PFSK-1 (cell line): ENCODE measurements around the gene CNTNAP2.

ENCODE experiments used
- FOXP2 ChIP-seq: optimal IDR thresholded peaks from 2 replicates; pipeline ENCODE3; 2011; ENCODE audit warnings: borderline replicate concordance, control low read depth, inconsistent platforms; ENCODE audit not compliant: insufficient read depth; ENCODE audit errors: extremely low read length, extremely low read depth
- POLR2AphosphoS5 ChIP-seq: IDR thresholded peaks from 2 replicates; pipeline ENCODE4 v1.6.1; 2012; ENCODE audit warnings: low read depth, mild to moderate bottlenecking, control low read depth, low read length, moderate library complexity
- SIN3A ChIP-seq: IDR thresholded peaks from 2 replicates; pipeline ENCODE4 v1.6.1; 2012; ENCODE audit warnings: mild to moderate bottlenecking, low read length, moderate library complexity, borderline replicate concordance; ENCODE audit not compliant: insufficient read depth
- TAF1 ChIP-seq: IDR thresholded peaks from 2 replicates; pipeline ENCODE4 v1.6.1; 2012; ENCODE audit warnings: low read length, control low read depth, borderline replicate concordance; ENCODE audit not compliant: insufficient read depth
- TF ChIP-seq, protein P1 (sequence below), 2 experiments: IDR thresholded peaks; 2 replicates each; pipeline versions ENCODE4 v1.6.1 to v1.8.0; 2011 to 2012; ENCODE audit warnings: low read depth in 2 of 2, low read length in 2 of 2, control low read depth in 1 of 2, inconsistent platforms in 1 of 2, mild to moderate bottlenecking in 1 of 2, moderate library complexity in 1 of 2; ENCODE audit not compliant: insufficient read depth in 1 of 2

The CNTNAP2 gene

DNA sequence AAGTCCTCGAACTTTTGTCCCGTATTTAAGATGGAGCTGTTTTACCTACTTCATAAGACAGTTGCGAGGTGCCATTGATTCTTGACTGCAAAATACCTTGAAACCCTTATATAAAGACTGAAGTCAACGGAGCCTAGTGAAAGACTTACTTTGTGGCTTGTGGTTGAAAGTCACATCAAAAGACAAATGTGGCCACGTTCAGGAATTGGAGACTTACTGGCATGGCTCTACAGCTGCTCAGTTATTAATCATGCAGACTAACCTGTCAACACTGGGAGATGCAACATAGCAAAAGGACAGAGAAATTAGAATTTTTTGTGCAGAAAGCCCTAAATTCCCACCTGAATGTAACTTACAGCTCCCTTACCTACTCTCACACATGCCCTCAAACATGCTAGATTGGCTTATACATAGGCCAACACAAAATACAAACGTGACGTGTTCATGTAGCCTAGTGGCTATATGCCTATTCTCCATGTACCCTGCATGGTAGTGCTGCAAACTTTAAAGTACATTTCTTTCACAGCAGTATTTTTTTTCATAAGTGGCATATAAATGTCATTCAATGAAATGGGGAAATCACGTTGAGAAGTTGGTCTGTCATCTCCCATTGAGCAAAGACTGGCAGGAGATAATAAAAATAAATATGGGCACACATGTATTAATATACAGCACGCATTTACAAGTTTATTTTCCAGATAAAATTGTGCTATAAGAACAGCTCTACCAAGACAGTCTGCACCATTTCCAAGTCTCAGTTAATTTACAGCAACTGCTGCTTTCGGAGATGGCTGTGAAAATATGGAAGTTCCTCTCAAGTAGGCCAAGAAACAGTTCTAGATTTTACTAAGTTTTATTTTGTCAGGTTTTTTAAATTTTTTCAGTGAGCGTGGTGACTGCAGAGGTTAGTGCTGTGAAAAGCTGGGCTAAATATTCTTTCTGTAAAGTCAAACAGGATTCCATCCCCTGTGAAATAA lies 2303.5 kb downstream of the CNTNAP2 start:
- TF ChIP-seq POLR2AphosphoS5, result no peak
- no peak for TF ChIP-seq FOXP2
- TF ChIP-seq, protein P1, sequence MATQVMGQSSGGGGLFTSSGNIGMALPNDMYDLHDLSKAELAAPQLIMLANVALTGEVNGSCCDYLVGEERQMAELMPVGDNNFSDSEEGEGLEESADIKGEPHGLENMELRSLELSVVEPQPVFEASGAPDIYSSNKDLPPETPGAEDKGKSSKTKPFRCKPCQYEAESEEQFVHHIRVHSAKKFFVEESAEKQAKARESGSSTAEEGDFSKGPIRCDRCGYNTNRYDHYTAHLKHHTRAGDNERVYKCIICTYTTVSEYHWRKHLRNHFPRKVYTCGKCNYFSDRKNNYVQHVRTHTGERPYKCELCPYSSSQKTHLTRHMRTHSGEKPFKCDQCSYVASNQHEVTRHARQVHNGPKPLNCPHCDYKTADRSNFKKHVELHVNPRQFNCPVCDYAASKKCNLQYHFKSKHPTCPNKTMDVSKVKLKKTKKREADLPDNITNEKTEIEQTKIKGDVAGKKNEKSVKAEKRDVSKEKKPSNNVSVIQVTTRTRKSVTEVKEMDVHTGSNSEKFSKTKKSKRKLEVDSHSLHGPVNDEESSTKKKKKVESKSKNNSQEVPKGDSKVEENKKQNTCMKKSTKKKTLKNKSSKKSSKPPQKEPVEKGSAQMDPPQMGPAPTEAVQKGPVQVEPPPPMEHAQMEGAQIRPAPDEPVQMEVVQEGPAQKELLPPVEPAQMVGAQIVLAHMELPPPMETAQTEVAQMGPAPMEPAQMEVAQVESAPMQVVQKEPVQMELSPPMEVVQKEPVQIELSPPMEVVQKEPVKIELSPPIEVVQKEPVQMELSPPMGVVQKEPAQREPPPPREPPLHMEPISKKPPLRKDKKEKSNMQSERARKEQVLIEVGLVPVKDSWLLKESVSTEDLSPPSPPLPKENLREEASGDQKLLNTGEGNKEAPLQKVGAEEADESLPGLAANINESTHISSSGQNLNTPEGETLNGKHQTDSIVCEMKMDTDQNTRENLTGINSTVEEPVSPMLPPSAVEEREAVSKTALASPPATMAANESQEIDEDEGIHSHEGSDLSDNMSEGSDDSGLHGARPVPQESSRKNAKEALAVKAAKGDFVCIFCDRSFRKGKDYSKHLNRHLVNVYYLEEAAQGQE (IDR thresholded peaks at IDR 0.05; ENCODE audit: insufficient read depth in 1 of 2, low read depth in 2 of 2, low read length in 2 of 2), result no peak

DNA sequence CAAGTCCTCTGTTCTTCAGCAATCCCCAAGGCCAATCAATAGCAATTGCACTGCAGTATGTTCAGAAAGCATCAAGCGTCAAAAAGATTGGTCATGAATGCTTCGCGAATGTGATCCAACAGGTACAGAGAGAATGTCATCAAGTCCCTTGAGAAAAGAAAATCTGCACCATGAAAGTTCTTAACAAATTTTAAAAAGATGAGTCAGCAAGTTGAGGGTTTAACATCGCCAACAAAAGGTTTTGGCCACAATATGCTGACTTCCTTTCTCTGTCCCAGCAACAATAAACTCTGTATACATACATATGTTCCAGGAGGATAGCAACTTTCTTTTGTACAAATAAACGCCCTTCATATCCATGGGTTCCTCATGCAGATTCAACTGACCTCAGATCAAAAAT lies 2305.4 kb downstream of the CNTNAP2 start:
- TF ChIP-seq POLR2AphosphoS5, result no peak
- no peak for TF ChIP-seq FOXP2
- no peak for TF ChIP-seq SIN3A
- TF ChIP-seq TAF1, result no peak
- TF ChIP-seq, protein P1 (IDR thresholded peaks at IDR 0.05; ENCODE audit: insufficient read depth in 1 of 2, low read depth in 2 of 2, low read length in 2 of 2), result no peak

DNA sequence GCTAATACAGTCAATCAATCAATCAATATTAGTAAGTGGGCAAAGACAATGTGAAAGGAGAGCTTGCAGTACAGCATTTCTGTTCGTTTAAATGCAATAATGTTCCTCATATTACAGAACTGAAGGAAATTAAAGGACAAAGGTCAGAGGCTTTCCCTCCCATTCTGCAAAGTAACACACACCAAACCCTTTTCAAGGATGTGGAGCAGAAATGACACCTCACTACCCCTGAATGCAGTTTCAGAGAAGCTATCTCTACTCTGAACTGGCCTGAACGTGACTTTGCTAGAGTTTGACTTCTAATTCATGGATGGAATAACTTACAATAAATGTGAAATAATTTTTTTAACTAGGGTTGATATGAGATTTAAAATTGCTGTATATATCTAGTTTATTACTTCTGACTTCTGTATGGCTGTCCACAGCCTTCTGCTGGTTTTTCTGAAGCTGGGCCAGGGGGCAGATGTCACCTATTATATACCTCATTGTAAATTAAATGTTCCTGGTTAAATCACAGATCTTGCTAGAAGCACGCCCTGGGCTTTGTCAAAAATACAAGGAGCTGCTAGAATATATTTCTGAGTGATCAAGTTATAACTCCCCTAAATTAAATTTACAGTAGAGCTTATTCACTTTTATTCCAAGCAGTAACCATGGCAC lies 2317.1 kb downstream of the CNTNAP2 start:
- TF ChIP-seq SIN3A (no peak), TAF1 (no peak), POLR2AphosphoS5 (no peak), FOXP2 (no peak)
- TF ChIP-seq, protein P1 (IDR thresholded peaks at IDR 0.05; ENCODE audit: insufficient read depth in 1 of 2, low read depth in 2 of 2, low read length in 2 of 2), result no peak

DNA sequence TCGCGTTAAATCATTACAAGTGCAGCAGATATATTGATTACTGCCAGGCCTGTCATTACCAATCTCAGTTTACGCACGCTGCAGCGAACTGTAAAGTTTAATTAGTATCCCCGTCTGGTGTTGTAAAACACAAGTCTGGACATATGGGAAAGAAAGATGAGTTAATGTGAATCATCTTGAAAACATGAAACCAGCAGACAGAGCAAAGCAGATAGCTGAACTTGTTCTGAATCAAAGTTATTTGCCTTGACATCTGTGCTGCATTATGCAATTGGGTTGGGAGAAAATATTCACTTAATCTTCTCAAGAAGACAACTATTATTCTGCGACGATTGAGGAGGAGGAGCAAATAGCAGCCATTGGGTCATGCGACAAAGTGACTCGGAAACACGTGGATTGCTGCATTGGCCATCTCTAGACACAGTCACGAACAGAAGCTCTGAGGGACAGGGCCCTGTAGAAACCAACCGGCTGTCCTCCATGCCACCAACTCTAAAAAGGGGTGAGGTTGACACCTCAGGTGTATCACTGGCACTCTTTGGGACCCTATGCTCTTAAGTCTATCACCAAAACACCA lies 2317.7 kb downstream of the CNTNAP2 start:
- no peak for TF ChIP-seq SIN3A
- no peak for TF ChIP-seq FOXP2
- TF ChIP-seq TAF1, result no peak
- no peak for TF ChIP-seq POLR2AphosphoS5
- TF ChIP-seq, protein P1 (IDR thresholded peaks at IDR 0.05; ENCODE audit: insufficient read depth in 1 of 2, low read depth in 2 of 2, low read length in 2 of 2), result no peak
